ENCODE measurements around the gene PRKD2.

DNA sequence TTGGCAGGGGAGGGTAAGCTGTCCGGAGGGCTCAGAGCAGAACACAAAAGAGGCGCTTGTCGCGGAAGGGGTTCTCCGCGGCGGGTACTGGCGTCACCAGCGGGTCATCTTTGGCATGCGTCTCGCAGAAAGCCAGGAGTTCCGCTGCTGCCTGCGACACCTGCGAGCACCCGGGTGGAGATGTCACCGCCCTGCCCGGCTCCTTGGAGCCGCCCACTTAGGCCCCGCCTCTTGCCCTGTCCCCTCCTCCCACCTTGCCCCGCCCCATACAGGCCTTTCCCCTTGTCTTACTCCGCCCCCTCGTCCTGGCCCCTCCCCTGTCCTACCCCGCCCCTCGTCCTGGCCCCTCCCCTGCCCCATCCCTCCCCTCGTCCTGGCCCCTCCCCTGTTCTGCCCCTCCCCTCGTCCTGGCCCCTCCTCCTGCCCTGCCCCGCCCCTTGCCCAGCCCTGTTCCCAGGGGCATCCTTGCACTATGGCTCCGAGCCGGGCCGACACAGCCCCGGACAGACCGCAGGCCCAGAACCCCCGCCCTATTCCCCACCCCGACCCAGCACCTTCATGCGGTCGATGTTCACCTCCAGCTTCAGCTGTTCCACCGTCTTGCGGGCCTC is 82.8 kb downstream of the PRKD2 start:
- TF ChIP-seq, protein P1, sequence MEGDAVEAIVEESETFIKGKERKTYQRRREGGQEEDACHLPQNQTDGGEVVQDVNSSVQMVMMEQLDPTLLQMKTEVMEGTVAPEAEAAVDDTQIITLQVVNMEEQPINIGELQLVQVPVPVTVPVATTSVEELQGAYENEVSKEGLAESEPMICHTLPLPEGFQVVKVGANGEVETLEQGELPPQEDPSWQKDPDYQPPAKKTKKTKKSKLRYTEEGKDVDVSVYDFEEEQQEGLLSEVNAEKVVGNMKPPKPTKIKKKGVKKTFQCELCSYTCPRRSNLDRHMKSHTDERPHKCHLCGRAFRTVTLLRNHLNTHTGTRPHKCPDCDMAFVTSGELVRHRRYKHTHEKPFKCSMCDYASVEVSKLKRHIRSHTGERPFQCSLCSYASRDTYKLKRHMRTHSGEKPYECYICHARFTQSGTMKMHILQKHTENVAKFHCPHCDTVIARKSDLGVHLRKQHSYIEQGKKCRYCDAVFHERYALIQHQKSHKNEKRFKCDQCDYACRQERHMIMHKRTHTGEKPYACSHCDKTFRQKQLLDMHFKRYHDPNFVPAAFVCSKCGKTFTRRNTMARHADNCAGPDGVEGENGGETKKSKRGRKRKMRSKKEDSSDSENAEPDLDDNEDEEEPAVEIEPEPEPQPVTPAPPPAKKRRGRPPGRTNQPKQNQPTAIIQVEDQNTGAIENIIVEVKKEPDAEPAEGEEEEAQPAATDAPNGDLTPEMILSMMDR (conservative IDR thresholded peaks at IDR 0.05 in 1 of 2, IDR thresholded peaks at IDR 0.05 in 1 of 2; ENCODE audit: low read depth in 1 of 2, low read length in 2 of 2) = no peak
- TF ChIP-seq EZH2 (IDR thresholded peaks at IDR 0.05; ENCODE audit: low read length, missing control alignments) = no peak

Measured in fibroblast of lung (primary cell).